H9 (cell line): Measurements from ENCODE around the gene PARD3. TPM values are rescaled to one million over a fixed set of nuclear protein-coding genes. Genes with fewer than 3 reads are reported as not detected.

Experiments
- DNase-seq: peaks from one replicate; pipeline ENCODE4 v3.0.0-alpha.2; 2017
- H2AFZ ChIP-seq: one replicate; pipeline ENCODE4 v1.6.1; 2013; ENCODE audit warnings: mild to moderate bottlenecking, low read length, control low read depth, moderate library complexity
- H2AK5ac ChIP-seq: 2 replicates; pipeline ENCODE4 v1.6.1; 2013; ENCODE audit warnings: low read length, control low read depth, mixed read lengths; ENCODE audit not compliant: insufficient read length
- H2BK120ac ChIP-seq: one replicate; pipeline ENCODE4 v1.6.1; 2013; ENCODE audit warnings: low read depth, mild to moderate bottlenecking, low read length, control low read depth, inconsistent platforms; ENCODE audit not compliant: poor library complexity, severe bottlenecking
- H2BK12ac ChIP-seq: 2 replicates; pipeline ENCODE4 v1.6.1; 2013; ENCODE audit warnings: low read length, control low read depth, mixed read lengths, low read depth; ENCODE audit not compliant: insufficient read length
- H2BK15ac ChIP-seq: 2 replicates; pipeline ENCODE4 v1.6.1; 2013; ENCODE audit warnings: low read depth, low read length, control low read depth
- H2BK20ac ChIP-seq: one replicate; pipeline ENCODE4 v1.6.1; 2013; ENCODE audit warnings: low read depth, mild to moderate bottlenecking, low read length, control low read depth, inconsistent platforms; ENCODE audit not compliant: poor library complexity, severe bottlenecking
- H2BK5ac ChIP-seq: 2 replicates; pipeline ENCODE4 v1.6.1; 2013; ENCODE audit warnings: low read length, control low read depth, mixed read lengths; ENCODE audit not compliant: insufficient read length
- H3K14ac ChIP-seq: 2 replicates; pipeline ENCODE4 v1.6.1; 2013; ENCODE audit warnings: low read length, control low read depth; ENCODE audit not compliant: insufficient read depth
- H3K18ac ChIP-seq: 2 replicates; pipeline ENCODE4 v1.6.1; 2013; ENCODE audit warnings: low read depth, mild to moderate bottlenecking, mixed read lengths, low read length, control low read depth; ENCODE audit not compliant: insufficient read length
- H3K23ac ChIP-seq: 2 replicates; pipeline ENCODE4 v1.6.1; 2013; ENCODE audit warnings: low read length, control low read depth, mixed read lengths, low read depth; ENCODE audit not compliant: insufficient read length
- H3K23me2 ChIP-seq: 2 replicates; pipeline ENCODE4 v1.6.1; 2013; ENCODE audit warnings: low read depth, mild to moderate bottlenecking, mixed read lengths, low read length, control low read depth; ENCODE audit not compliant: insufficient read length, poor library complexity, severe bottlenecking
- H3K27ac ChIP-seq: 2 replicates; pipeline ENCODE4 v1.5.1; 2013; ENCODE audit warnings: low read length, control low read depth, mixed read lengths, low read depth; ENCODE audit not compliant: insufficient read length
- H3K27me3 ChIP-seq: 2 replicates; pipeline ENCODE4 v1.6.1; 2013; ENCODE audit warnings: low read length, control low read depth, inconsistent platforms; ENCODE audit not compliant: insufficient read depth
- H3K4ac ChIP-seq: 2 replicates; pipeline ENCODE4 v1.6.1; 2013; ENCODE audit warnings: low read depth, mild to moderate bottlenecking, control low read depth, inconsistent platforms, low read length, moderate library complexity
- H3K4me1 ChIP-seq: 2 replicates; pipeline ENCODE4 v1.6.1; 2013; ENCODE audit warnings: low read length, control low read depth, inconsistent platforms; ENCODE audit not compliant: insufficient read depth
- H3K4me2 ChIP-seq: 2 replicates; pipeline ENCODE4 v1.6.1; 2013; ENCODE audit warnings: low read length, control low read depth, mixed read lengths; ENCODE audit not compliant: insufficient read length, insufficient read depth
- H3K56ac ChIP-seq: 2 replicates; pipeline ENCODE4 v1.6.1; 2013; ENCODE audit warnings: low read depth, mild to moderate bottlenecking, mixed read lengths, low read length, control low read depth; ENCODE audit not compliant: insufficient read length
- H3K79me1 ChIP-seq: 2 replicates; pipeline ENCODE4 v1.6.1; 2013; ENCODE audit warnings: low read depth, mild to moderate bottlenecking, moderate library complexity, low read length, control low read depth, inconsistent platforms; ENCODE audit not compliant: insufficient read depth, poor library complexity, severe bottlenecking
- H3K79me2 ChIP-seq: 2 replicates; pipeline ENCODE4 v1.6.1; 2013; ENCODE audit warnings: low read length, control low read depth, inconsistent platforms; ENCODE audit not compliant: insufficient read depth
- H3K9ac ChIP-seq: 2 replicates; pipeline ENCODE4 v1.6.1; 2013; ENCODE audit warnings: low read length, control low read depth, mixed read lengths; ENCODE audit not compliant: insufficient read length; ENCODE audit errors: extremely low read depth
- H3K9me3 ChIP-seq: one replicate; pipeline ENCODE4 v1.6.1; 2013; ENCODE audit warnings: low read depth, low read length, inconsistent platforms; ENCODE audit not compliant: control insufficient read depth
- H3T11ph ChIP-seq: one replicate; pipeline ENCODE4 v1.6.1; 2013; ENCODE audit warnings: mild to moderate bottlenecking, low read length, control low read depth, inconsistent platforms
- H4K20me1 ChIP-seq: one replicate; pipeline ENCODE4 v1.6.1; 2013; ENCODE audit not compliant: control insufficient read depth, insufficient read length, insufficient read depth
- H4K5ac ChIP-seq: 2 replicates; pipeline ENCODE4 v1.6.1; 2013; ENCODE audit warnings: low read depth, mild to moderate bottlenecking, mixed read lengths, low read length, control low read depth; ENCODE audit not compliant: insufficient read length
- H4K8ac ChIP-seq: replicated peaks from 2 replicates; pipeline ENCODE4 v1.6.1; 2013; ENCODE audit warnings: low read length, control low read depth, mixed read lengths, low read depth; ENCODE audit not compliant: insufficient read length
- H4K91ac ChIP-seq: 2 replicates; pipeline ENCODE4 v1.6.1; 2013; ENCODE audit warnings: low read depth, mild to moderate bottlenecking, moderate library complexity, mixed read lengths, low read length, control low read depth; ENCODE audit not compliant: insufficient read length
- H3K27ac Mint-ChIP-seq, 3 experiments: 2 replicates in 2 of 3; 3 replicates in 1 of 3; pipeline ENCODE4 v1.8.0; 2020 to 2021; ENCODE audit warnings: mixed read lengths in 3 of 3, mild to moderate bottlenecking in 1 of 3, moderate library complexity in 1 of 3
- H3K27me3 Mint-ChIP-seq: 2 replicates; pipeline ENCODE4 v1.8.0; 2021; ENCODE audit warnings: low read depth, mild to moderate bottlenecking, moderate library complexity, mixed read lengths
- H3K36me3 Mint-ChIP-seq, 3 experiments: 2 replicates in 2 of 3; 3 replicates in 1 of 3; pipeline ENCODE4 v1.8.0; 2020 to 2021; ENCODE audit warnings: low read depth in 3 of 3, mixed read lengths in 3 of 3; ENCODE audit not compliant: insufficient read depth in 1 of 3
- H3K4me1 Mint-ChIP-seq, 2 experiments: 2 replicates each; pipeline ENCODE4 v1.8.0; 2020; ENCODE audit warnings: mixed read lengths in 2 of 2
- H3K4me3 Mint-ChIP-seq, 2 experiments: 2 replicates in 1 of 2; 3 replicates in 1 of 2; pipeline ENCODE4 v1.8.0; 2020 to 2021; ENCODE audit warnings: mild to moderate bottlenecking in 2 of 2, mixed read lengths in 2 of 2, moderate library complexity in 1 of 2
- H3K9me3 Mint-ChIP-seq, 2 experiments: 2 replicates in 1 of 2; 3 replicates in 1 of 2; pipeline ENCODE4 v1.8.0; 2020; ENCODE audit warnings: mild to moderate bottlenecking in 2 of 2, mixed read lengths in 2 of 2, moderate library complexity in 1 of 2
- CTCF ChIP-seq: fragments of 200-600 bp; sonication (generic); conservative IDR thresholded peaks from 3 replicates; pipeline ENCODE4 v1.8.0; 2021; ENCODE audit warnings: antibody characterized with exemption, mild to moderate bottlenecking
- WGBS: extraction: QIAGEN DNeasy Blood & Tissue Kit; methylation state at CpG from one replicate; pipeline ENCODE4 v1.1.7; 2013; ENCODE audit warnings: missing lambda C conversion rate, low lambda C conversion rate, mixed read lengths; ENCODE audit not compliant: insufficient read length; ENCODE audit errors: extremely low coverage; 5-methylcytosine and 5-hydroxymethylcytosine counted together
- total RNA-seq: library from RNA; stranded (reverse); gene quantifications from 2 replicates; pipeline ENCODE4 v1.2.1, GENCODE V29; 2021

Gene PARD3
- total RNA-seq, 1 experiment from 2014 or later = 44.7 TPM

GRCh38 chr10:34761453-34761852 is 53.6 kb downstream of the PARD3 start:
- no peak overlapping the region for H2AK5ac ChIP-seq
- H2BK120ac ChIP-seq = no peak overlapping the region
- no peak overlapping the region for H3K23ac ChIP-seq
- no peak overlapping the region for H4K91ac ChIP-seq
- no peak overlapping the region for H3T11ph ChIP-seq
- no peak overlapping the region for H3K9ac ChIP-seq
- H3K4me3 Mint-ChIP-seq = no peak overlapping the region
- no peak overlapping the region for H3K4ac ChIP-seq
- H3K79me2 ChIP-seq = peaks cover 9% of the 10 kb centered on the region; the same call in 1 of the 2 replicates
- no peak overlapping the region for H2AFZ ChIP-seq
- H3K79me1 ChIP-seq = peaks cover 13% of the 10 kb centered on the region
- no peak overlapping the region for H3K4me2 ChIP-seq
- H2BK12ac ChIP-seq = no peak overlapping the region
- no peaks in the 10 kb centered on the region for H3K9me3 Mint-ChIP-seq
- H3K36me3 Mint-ChIP-seq = no peaks in the 10 kb centered on the region
- no peak overlapping the region for H4K8ac ChIP-seq
- H4K5ac ChIP-seq = no peak overlapping the region
- no peak overlapping the region for H3K27ac Mint-ChIP-seq
- peaks cover 4% of the 10 kb centered on the region; the same call in 1 of the 2 replicates for H3K4me1 ChIP-seq
- H3K9me3 ChIP-seq = no peaks in the 10 kb centered on the region
- no peak overlapping the region for H3K27ac ChIP-seq
- no peak overlapping the region for H3K18ac ChIP-seq
- H4K20me1 ChIP-seq = no peaks in the 10 kb centered on the region
- no peaks in the 10 kb centered on the region for H3K27me3 Mint-ChIP-seq
- H3K56ac ChIP-seq = no peak overlapping the region
- H2BK15ac ChIP-seq = no peak overlapping the region
- H3K23me2 ChIP-seq = no peaks in the 10 kb centered on the region
- TF ChIP-seq CTCF = no peak
- no peak overlapping the region for H3K14ac ChIP-seq
- H2BK5ac ChIP-seq = no peak overlapping the region
- DNase-seq = no peak
- no CpG with 5 or more reads among the region's 1 CpG for WGBS
- H3K4me1 Mint-ChIP-seq = peaks cover 25% of the 10 kb centered on the region in 2 experiments
- no peak overlapping the region for H2BK20ac ChIP-seq
- H3K27me3 ChIP-seq = no peaks in the 10 kb centered on the region
